GM21367 (cell line): Measurements from ENCODE around the gene RNF6.
"Not testable (repeated sequence)": the region's sequence is repeated elsewhere in the genome, so short reads cannot be mapped to it uniquely, and the experiment has no call there.

Experiments
- ATAC-seq: cut with Tn5 transposase; IDR thresholded peaks from one replicate; pipeline ENCODE4 v1.9.1; 2021; ENCODE audit not compliant: unreplicated experiment

The RNF6 gene

GRCh38 chr13:26221721-26222519 is at the start of gene RNF6:
RNF6 (minus strand) TSS chr13:26222314; CDS start chr13:26219649, 2,665 bp downstream.
- ATAC-seq, result peak; percentile 94

DNA sequence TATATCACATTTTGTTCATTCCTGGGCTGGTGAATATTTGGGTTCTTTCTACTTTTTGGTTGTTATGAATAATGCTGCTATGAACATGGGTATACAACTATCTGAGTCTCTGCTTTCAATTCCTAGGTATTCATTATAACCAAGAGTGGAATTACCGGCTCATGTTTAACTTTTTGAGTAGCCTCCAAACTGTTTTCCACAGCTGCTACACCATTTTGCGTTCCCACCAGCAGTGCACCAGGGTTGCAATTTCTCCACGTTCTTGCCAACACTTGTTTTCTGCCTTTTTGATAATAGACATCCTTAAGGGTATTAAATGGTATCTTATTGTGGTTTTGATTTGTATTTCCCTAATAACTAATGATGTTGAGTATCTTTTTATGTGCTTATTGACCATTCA is 48.6 kb upstream of the RNF6 start:
- no peak for ATAC-seq

- ATAC-seq, result no peak
These were observed 44.2 kb upstream of the RNF6 start for GRCh38 chr13:26266311-26266710.

- ATAC-seq, result no peak
These were observed 40.0 kb upstream of the RNF6 start for GRCh38 chr13:26262156-26262555.

DNA sequence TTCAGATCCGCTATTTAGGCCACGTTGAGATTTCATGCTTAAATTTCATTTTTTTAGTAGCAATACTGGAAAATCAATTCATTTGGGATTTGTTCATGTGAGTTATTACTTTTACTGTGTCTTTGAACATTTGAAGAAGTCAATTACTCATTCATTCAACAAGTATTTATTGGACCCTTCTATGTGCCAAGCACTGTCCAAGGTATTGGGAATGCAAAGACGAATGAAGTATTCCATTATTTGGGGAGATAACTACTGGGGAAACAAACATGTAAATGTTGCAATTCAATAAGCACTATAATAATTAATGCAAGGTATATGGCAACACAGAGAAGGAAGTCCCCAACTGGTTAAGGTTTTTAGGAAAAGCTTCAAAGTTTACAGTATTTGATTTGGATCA is 37.5 kb upstream of the RNF6 start:
- ATAC-seq, result no peak

GRCh38 chr13:26257049-26257448 is 34.9 kb upstream of the RNF6 start:
- no peak for ATAC-seq

DNA sequence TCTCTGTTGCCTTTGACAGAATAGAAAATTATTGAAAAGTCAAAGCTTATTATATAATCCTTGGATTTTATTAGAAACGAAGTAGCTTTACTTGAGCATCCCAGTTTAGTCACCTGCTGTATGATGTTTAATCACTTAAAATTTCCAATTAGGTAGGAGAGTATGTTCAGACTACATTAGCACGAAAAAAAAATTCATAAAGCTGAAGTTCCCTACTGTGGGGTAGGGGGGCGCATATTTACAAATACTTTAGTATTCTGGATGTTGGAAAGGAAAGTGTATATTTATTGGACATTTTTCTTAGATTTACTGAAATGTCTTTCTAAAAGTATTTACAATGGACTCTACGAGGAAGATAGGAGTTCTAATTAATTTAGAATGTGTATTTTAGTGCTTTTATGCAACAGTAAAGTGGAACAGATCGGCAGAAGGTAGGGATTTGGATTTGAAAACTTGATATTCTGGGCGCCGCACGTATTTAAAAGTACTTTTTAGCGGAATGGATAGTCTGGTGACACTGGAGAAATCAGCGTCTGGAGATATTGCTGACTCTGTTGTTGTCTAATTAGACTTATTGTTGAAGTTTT is 33.7 kb upstream of the RNF6 start:
- ATAC-seq, result no peak

- ATAC-seq, result no peak
These were observed 33.0 kb upstream of the RNF6 start for GRCh38 chr13:26255115-26255514.

DNA sequence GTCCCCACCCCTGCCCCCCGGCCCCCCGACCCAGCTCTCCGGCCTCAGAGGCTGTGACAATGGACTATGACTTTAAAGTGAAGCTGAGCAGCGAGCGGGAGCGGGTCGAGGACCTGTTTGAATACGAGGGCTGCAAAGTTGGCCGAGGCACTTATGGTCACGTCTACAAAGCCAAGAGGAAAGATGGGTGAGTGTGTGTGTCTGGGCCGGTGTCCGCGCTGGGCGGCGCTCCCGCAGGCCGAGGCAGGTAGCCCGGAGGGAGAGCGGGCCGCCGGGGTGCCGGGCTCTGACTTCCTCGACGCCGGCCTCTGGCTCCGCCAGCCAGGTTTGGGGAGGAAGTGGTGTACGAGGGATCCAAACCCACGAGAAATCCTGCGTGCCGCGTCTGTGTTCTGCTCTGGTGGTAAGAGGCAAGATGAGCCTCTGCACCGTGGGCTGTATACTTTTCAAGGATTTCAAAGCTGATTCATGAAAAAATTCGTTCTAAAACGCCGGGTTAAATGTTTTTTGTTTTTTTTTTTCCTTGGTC is 32.5 kb upstream of the RNF6 start:
- ATAC-seq, result peak; percentile 26

DNA sequence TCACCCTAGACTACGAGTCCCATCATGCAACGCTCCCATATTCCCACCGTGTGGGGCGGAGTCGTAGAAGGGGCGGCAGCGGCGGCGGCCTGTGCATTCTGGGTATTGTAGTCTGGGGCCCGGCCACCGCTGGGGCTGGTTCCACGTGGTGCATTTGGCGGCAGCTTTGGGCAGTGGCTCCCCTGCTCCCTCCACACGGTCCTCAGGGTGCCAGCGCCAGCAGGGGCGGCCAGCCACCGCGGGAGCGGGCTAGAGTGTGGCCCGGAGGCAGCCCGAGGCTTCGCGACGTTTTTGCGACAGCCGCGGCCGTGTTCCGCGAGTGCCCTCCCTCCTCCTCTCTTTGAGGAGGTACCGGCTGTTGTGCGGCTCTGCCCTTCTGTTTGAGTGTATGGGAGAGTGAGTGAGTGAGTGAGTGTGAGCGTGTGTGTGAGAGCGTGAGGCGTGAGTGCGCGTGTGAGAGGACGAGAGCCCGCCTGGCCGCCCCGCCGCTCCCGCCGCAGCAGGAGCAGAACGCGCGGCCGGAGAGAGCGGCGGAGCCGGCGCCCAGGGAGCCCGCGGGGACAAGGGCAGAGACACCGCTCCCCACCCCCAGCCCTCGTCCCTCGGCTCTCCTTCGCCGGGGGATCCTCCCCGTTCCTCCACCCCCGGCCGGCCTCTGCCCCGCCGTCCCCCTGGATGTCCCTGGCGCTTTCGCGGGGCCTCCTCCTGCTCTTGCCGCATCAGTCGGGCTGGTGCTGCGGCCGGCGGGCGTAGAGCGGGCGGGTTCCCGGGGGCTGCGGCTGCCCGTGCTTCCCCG is 31.9 kb upstream of the RNF6 start, which contains the start of gene CDK8:
CDK8 (plus strand) TSS at position 343 of the 796 bp plus-strand sequence. CDS start 513 bp downstream, outside the sequence.
- ATAC-seq, result peak; percentile 77

DNA sequence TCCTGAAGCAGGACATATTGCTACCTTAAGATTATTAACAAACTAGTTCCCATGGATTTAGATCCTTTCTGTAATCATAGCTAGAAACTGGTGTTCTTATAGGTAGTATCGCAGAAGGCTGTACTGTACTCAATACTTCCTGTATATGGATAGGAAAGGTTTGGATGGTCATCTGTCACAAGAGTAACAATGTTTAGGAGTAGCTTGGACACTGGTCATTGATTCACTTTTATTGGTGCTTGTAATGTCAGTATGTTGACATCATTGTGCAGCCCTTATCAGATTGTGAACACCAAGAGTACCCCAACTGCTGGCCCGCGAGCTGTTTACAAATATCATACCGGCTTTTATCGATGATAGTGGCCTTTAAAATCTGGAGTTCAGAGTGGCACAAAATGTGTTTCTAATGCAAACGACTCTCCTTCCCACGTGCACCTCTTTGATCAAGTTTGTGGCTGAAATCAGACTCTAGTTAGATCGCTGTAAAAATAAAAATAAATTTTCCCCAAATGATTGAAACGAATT is 31.2 kb upstream of the RNF6 start:
- no peak for ATAC-seq

GRCh38 chr13:26252006-26252405 is 29.9 kb upstream of the RNF6 start:
- ATAC-seq, result not testable (repeated sequence)

DNA sequence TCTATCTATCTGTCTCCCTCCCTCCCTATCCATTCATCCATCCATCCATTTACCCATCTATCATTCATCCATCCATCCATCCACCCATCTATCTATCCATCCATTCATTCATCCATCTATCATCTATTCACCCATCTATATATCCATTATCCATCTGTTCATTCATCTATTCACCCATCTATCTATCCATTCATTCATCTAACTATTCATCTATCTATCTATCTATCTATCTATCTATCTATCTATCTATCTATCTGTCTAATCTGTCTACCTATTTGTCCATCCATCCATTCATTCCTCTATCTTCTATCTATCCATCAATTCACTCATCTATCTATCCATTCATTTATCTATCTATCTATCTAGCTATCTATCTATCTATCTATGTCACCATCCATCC is 27.4 kb upstream of the RNF6 start:
- no peak for ATAC-seq

DNA sequence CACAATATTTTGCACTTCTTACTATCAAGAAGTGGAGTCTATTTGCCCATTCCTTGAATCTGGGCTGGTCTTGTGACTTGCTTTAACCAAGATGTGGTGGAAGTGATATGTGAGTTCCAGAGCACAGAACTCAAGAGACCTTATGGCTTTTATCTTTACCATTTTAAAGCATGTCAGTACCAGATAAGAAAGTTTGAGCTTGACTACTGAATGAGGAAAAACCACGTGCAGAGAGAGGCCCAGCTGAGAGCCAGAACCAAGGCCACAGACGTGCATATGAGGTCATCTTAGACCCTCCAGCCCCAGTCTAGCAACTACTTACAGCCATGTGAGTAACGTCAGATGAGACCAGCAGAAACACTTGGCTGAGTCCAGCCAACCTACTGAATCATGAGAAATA is 25.5 kb upstream of the RNF6 start:
- no peak for ATAC-seq

GRCh38 chr13:26247011-26247410 is 24.9 kb upstream of the RNF6 start:
- ATAC-seq, result no peak

- no peak for ATAC-seq
These were observed 24.0 kb upstream of the RNF6 start for GRCh38 chr13:26246154-26246553.

DNA sequence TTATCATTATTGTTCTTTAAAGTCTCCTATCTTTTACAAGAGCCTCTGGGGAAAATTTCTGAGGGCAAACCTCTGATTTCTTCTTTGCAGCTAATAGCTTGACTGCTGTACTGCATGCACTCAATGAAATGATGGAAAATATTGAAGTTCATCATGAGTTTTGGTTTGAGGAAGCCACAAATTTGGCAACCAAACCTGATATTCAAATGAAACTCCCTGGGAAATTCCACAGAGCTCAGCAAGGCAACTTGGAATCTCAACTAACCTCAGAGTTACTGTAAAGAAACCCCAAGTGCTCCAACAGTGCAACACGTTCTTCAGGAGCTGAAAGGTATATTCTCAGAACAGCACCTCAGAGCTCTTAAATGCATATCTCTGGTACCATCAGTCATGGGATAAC is 14.2 kb upstream of the RNF6 start:
- no peak for ATAC-seq

- no peak for ATAC-seq
These were observed 8.6 kb upstream of the RNF6 start for GRCh38 chr13:26230703-26231102.

GRCh38 chr13:26229080-26229615 is 7.0 kb upstream of the RNF6 start:
- ATAC-seq, result no peak

GRCh38 chr13:26228096-26228495 is 6.0 kb upstream of the RNF6 start:
- ATAC-seq, result no peak
